ENCODE data around the gene CALB2. TPM values are rescaled to one million over a fixed set of nuclear protein-coding genes. Genes with fewer than 3 reads are reported as not detected.

The CALB2 gene
- total and polyA plus RNA-seq, 2 experiments from 2014 or later = 2.4 to 4.2 TPM

GRCh38 chr16:71431176-71431575 lies 72.7 kb downstream of the CALB2 start (continued):
- TF ChIP-seq REST (IDR thresholded peaks at IDR 0.05; ENCODE audit: unreplicated experiment) (no peak), NANOG (IDR thresholded peaks at IDR 0.05; ENCODE audit: borderline replicate concordance) (no peak), EZH2 (IDR thresholded peaks at IDR 0.05; ENCODE audit: low read depth, unreplicated experiment) (no peak), ETS1 (IDR thresholded peaks at IDR 0.05) (no peak)

- no peaks in the 10 kb centered on the region for H3K9me3 Mint-ChIP-seq
- Histone ChIP-seq H3K4me1 (ENCODE audit: insufficient read depth) (peaks cover 7% of the 10 kb centered on the region; the same call in 1 of the 2 replicates), H3K9me2 (ENCODE audit: insufficient read depth) (no peaks in the 10 kb centered on the region), H3K4me2 (no peak overlapping the region), H3K36me3 (ENCODE audit: insufficient read depth) (no peaks in the 10 kb centered on the region), H3K4me3 (no peak overlapping the region), H3K27me3 (ENCODE audit: insufficient read depth) (no peaks in the 10 kb centered on the region), H2AFZ (no peak overlapping the region), H3K79me2 (replicated peaks; ENCODE audit: insufficient read depth) (no peaks in the 10 kb centered on the region), H3K27ac (ENCODE audit: low read depth) (no peak overlapping the region), H4K20me1 (replicated peaks; ENCODE audit: insufficient read depth) (no peaks in the 10 kb centered on the region), H3F3A (replicated peaks; ENCODE audit: low read depth) (no peaks in the 10 kb centered on the region; the same call in 1 of the 2 replicates)
- no peaks in the 10 kb centered on the region for H3K36me3 Mint-ChIP-seq (ENCODE audit: low read depth)
- no peak for ATAC-seq
- H3K27ac Mint-ChIP-seq = no peak overlapping the region
- no peak for DNase-seq (ENCODE audit: low spot score)
- no peak for TF ChIP-seq ETS1 (IDR thresholded peaks at IDR 0.05)
- TF ChIP-seq POLR2AphosphoS5 (IDR thresholded peaks at IDR 0.05; ENCODE audit: low read depth) = no peak
- no peak for TF ChIP-seq ZNF114 (CRISPR knock-in tag; IDR thresholded peaks at IDR 0.05)
- TF ChIP-seq STAT1 (IDR thresholded peaks at IDR 0.05; ENCODE audit: unreplicated experiment) = no peak
- TF ChIP-seq REST (IDR thresholded peaks at IDR 0.05; ENCODE audit: unreplicated experiment) = no peak
- no peak for TF ChIP-seq ZNF331 (CRISPR knock-in tag; IDR thresholded peaks at IDR 0.05; ENCODE audit: low read depth)
- no peak for TF ChIP-seq ZNF462 (CRISPR knock-in tag; IDR thresholded peaks at IDR 0.05)
- no peak for TF ChIP-seq EZH2 (IDR thresholded peaks at IDR 0.05; ENCODE audit: low read depth, unreplicated experiment)
- H3K4me1 Mint-ChIP-seq = no peaks in the 10 kb centered on the region; the same call in 2 of the 3 replicates
- no peak overlapping the region for H3K4me3 Mint-ChIP-seq
- peaks cover under 1% of the 10 kb centered on the region for H3K27me3 Mint-ChIP-seq (ENCODE audit: insufficient read depth, low read depth, poor library complexity)
Observed at GRCh38 chr16:71431991-71432390, 73.5 kb downstream of the CALB2 start.
